Breast epithelium (tissue), 3 donors: ENCODE results near the gene STXBP6.

Source experiments
- CTCF ChIP-seq, 3 donors: fragments of 450-650 bp; IDR thresholded peaks; one replicate each; pipeline ENCODE4 v1.5.1; 2016 to 2017; ENCODE audit warnings: antibody characterized with exemption in 3 of 3, mild to moderate bottlenecking in 3 of 3, moderate library complexity in 3 of 3
- POLR2A ChIP-seq: fragments of 450-650 bp; IDR thresholded peaks from one replicate; pipeline ENCODE4 v1.6.1; 2016; ENCODE audit warnings: antibody characterized with exemption, mild to moderate bottlenecking, moderate library complexity
- POLR2AphosphoS5 ChIP-seq, 3 donors: sonication (generic); formaldehyde crosslinking; IDR thresholded peaks; one replicate each; pipeline ENCODE4 v1.6.1; 2017; ENCODE audit warnings: antibody characterized with exemption in 3 of 3

- TF ChIP-seq CTCF (IDR thresholded peaks at IDR 0.05) (no peak), POLR2A (no peak), POLR2AphosphoS5 (IDR thresholded peaks at IDR 0.05) (no peak)
Measured at GRCh38 chr14:24826390-24826789, 223.6 kb downstream of the STXBP6 start.
